Suppressor macrophage treated with lipopolysaccharide for 1 hour (primary cell): Measurements from ENCODE around the gene PPP3R2.
"Not testable (repeated sequence)": the region's sequence is repeated elsewhere in the genome, so short reads cannot be mapped to it uniquely, and the experiment has no call there.

Experiments
- DNase-seq, 3 donors: peaks; one replicate each; pipeline ENCODE4 v3.0.0-alpha.2; 2020 to 2022

PPP3R2 gene

GRCh38 chr9:101587332-101588043 lies 7.3 kb downstream of the PPP3R2 start:
- DNase-seq: no peak

GRCh38 chr9:101586651-101587050 lies 8.1 kb downstream of the PPP3R2 start:
- DNase-seq: peak; percentile 22 to 38 (median 28)

- peak; percentile 81 to 93 (median 90) for DNase-seq
Observed at GRCh38 chr9:101585740-101586139, 9.0 kb downstream of the PPP3R2 start.

GRCh38 chr9:101582553-101582952 lies 12.2 kb downstream of the PPP3R2 start:
- DNase-seq: peak; percentile 22 to 32 (median 24)

GRCh38 chr9:101579711-101580545 lies 14.8 kb downstream of the PPP3R2 start:
- peak; percentile 61 to 71 (median 67) for DNase-seq

GRCh38 chr9:101578378-101578777 lies 16.4 kb downstream of the PPP3R2 start:
- peak; percentile 28 to 58 (median 57) for DNase-seq

GRCh38 chr9:101574731-101575333 lies 19.9 kb downstream of the PPP3R2 start:
- no peak for DNase-seq

- DNase-seq: no peak
Observed at GRCh38 chr9:101572316-101572715, 22.5 kb downstream of the PPP3R2 start.

GRCh38 chr9:101571114-101571513 lies 23.7 kb downstream of the PPP3R2 start:
- DNase-seq: no peak

GRCh38 chr9:101569741-101570501 lies 24.8 kb downstream of the PPP3R2 start:
- no peak for DNase-seq

- DNase-seq: no peak
Observed at GRCh38 chr9:101567725-101568350, 26.9 kb downstream of the PPP3R2 start.

GRCh38 chr9:101566904-101567724 lies 27.7 kb downstream of the PPP3R2 start:
- DNase-seq: peak in 2 of 3 donors; percentile 32 to 33

GRCh38 chr9:101564252-101564651 lies 30.5 kb downstream of the PPP3R2 start:
- no peak for DNase-seq

- no peak for DNase-seq
Observed at GRCh38 chr9:101562966-101563365, 31.8 kb downstream of the PPP3R2 start.

GRCh38 chr9:101561740-101562139 lies 33.0 kb downstream of the PPP3R2 start:
- DNase-seq: no peak

GRCh38 chr9:101549472-101550098 lies 45.2 kb downstream of the PPP3R2 start:
- DNase-seq: not testable (repeated sequence)

- DNase-seq: no peak
Observed at GRCh38 chr9:101543098-101543735, 51.6 kb downstream of the PPP3R2 start.
